DOHH2 (cell line): ENCODE measurements around the gene DIP2C.

ENCODE experiments used
- H3F3A ChIP-seq: fragments of 200-600 bp; sonication (generic), shearing (Covaris generic); 2 replicates; pipeline ENCODE4 v1.6.0; 2016; ENCODE audit warnings: antibody characterized with exemption, mild to moderate bottlenecking; ENCODE audit not compliant: control insufficient read depth, insufficient read depth
- H3K27ac ChIP-seq: fragments of 200-600 bp; sonication (generic); 2 replicates; pipeline ENCODE4 v1.5.1; 2014; ENCODE audit warnings: low read depth, mild to moderate bottlenecking, low read length, moderate library complexity
- H3K27me3 ChIP-seq: fragments of 200-600 bp; sonication (generic); 2 replicates; pipeline ENCODE4 v1.6.1; 2014; ENCODE audit warnings: mild to moderate bottlenecking, low read length, mixed read lengths; ENCODE audit not compliant: control insufficient read depth
- H3K36me3 ChIP-seq: fragments of 200-600 bp; sonication (generic); 2 replicates; pipeline ENCODE4 v1.6.1; 2014; ENCODE audit warnings: mild to moderate bottlenecking, low read length, moderate library complexity, mixed read lengths; ENCODE audit not compliant: control insufficient read depth
- H3K4me1 ChIP-seq: fragments of 200-600 bp; sonication (generic); 2 replicates; pipeline ENCODE4 v1.6.1; 2014; ENCODE audit warnings: mild to moderate bottlenecking, low read length, mixed read lengths; ENCODE audit not compliant: control insufficient read depth
- H3K4me2 ChIP-seq: fragments of 200-600 bp; sonication (generic); 2 replicates; pipeline ENCODE4 v1.6.0; 2014; ENCODE audit warnings: mild to moderate bottlenecking, low read length, moderate library complexity
- H3K4me3 ChIP-seq: fragments of 200-600 bp; sonication (generic); 2 replicates; pipeline ENCODE4 v1.5.1; 2014; ENCODE audit warnings: mild to moderate bottlenecking, low read length, mixed read lengths
- H3K79me2 ChIP-seq: fragments of 200-600 bp; sonication (generic); 2 replicates; pipeline ENCODE4 v1.6.1; 2014; ENCODE audit warnings: mild to moderate bottlenecking, low read length, mixed read lengths; ENCODE audit not compliant: control insufficient read depth
- H3K9me2 ChIP-seq: fragments of 200-600 bp; sonication (generic); replicated peaks from 2 replicates; pipeline ENCODE4 v1.6.1; 2014; ENCODE audit warnings: mild to moderate bottlenecking, low read length, mixed read lengths; ENCODE audit not compliant: control insufficient read depth
- H3K9me3 ChIP-seq: fragments of 200-600 bp; sonication (generic); 2 replicates; pipeline ENCODE4 v1.6.1; 2014; ENCODE audit warnings: antibody characterized with exemption, low read length, mixed read lengths; ENCODE audit not compliant: control insufficient read depth, insufficient read depth
- H4K20me1 ChIP-seq: fragments of 200-600 bp; sonication (generic); 2 replicates; pipeline ENCODE4 v1.6.0; 2014; ENCODE audit warnings: low read depth, mild to moderate bottlenecking, antibody characterized with exemption, low read length, moderate library complexity; ENCODE audit not compliant: control insufficient read depth, insufficient read depth
- CTCF ChIP-seq: fragments of 200-600 bp; sonication (generic); IDR thresholded peaks from one replicate; pipeline ENCODE4 v1.5.1; 2014; ENCODE audit warnings: antibody characterized with exemption, mild to moderate bottlenecking, low read depth, low read length; ENCODE audit not compliant: poor library complexity, severe bottlenecking
- EZH2phosphoT487 ChIP-seq: fragments of 200-600 bp; sonication (generic); IDR thresholded peaks from 2 replicates; pipeline ENCODE4 v1.6.1; 2017; ENCODE audit warnings: borderline replicate concordance, mild to moderate bottlenecking, antibody characterized with exemption, low read length, moderate library complexity, mixed read lengths

Gene DIP2C

GRCh38 chr10:548238-548901 is 141.1 kb downstream of the DIP2C start:
- Histone ChIP-seq H3K9me3 (no peaks in the 10 kb centered on the region), H3K4me1 (peaks cover 39% of the 10 kb centered on the region), H3K4me2 (no peak overlapping the region), H4K20me1 (no peaks in the 10 kb centered on the region), H3K4me3 (no peak overlapping the region), H3K9me2 (no peaks in the 10 kb centered on the region), H3K79me2 (no peaks in the 10 kb centered on the region), H3K27ac (no peak overlapping the region), H3K36me3 (no peaks in the 10 kb centered on the region), H3K27me3 (no peaks in the 10 kb centered on the region; the same call in 1 of the 2 replicates), H3F3A (no peaks in the 10 kb centered on the region)
- TF ChIP-seq CTCF (no peak), EZH2phosphoT487 (no peak)

- Histone ChIP-seq H3K79me2 (no peaks in the 10 kb centered on the region), H3K9me3 (no peaks in the 10 kb centered on the region), H3K9me2 (no peaks in the 10 kb centered on the region), H3K27me3 (no peaks in the 10 kb centered on the region), H3K4me2 (peak overlapping the region; percentile 42), H3F3A (no peaks in the 10 kb centered on the region), H3K27ac (peak overlapping the region; percentile 20; the same call in 1 of the 2 replicates), H3K4me1 (peaks cover 46% of the 10 kb centered on the region), H3K4me3 (no peak overlapping the region), H4K20me1 (no peaks in the 10 kb centered on the region), H3K36me3 (no peaks in the 10 kb centered on the region)
- no peak for TF ChIP-seq EZH2phosphoT487
These were observed 141.8 kb downstream of the DIP2C start for GRCh38 chr10:547591-548081.

- H3K36me3 ChIP-seq, result no peaks in the 10 kb centered on the region
- no peaks in the 10 kb centered on the region for H3K79me2 ChIP-seq
- H3K4me1 ChIP-seq, result peaks cover 52% of the 10 kb centered on the region
- TF ChIP-seq CTCF (no peak), EZH2phosphoT487 (no peak)
- H3K4me3 ChIP-seq, result peak overlapping the region; percentile 16; the same call in 1 of the 2 replicates
- no peaks in the 10 kb centered on the region for H3K9me3 ChIP-seq
- no peaks in the 10 kb centered on the region for H3K27me3 ChIP-seq
- H3K4me2 ChIP-seq, result peak overlapping the region; percentile 42
- H3K9me2 ChIP-seq, result no peaks in the 10 kb centered on the region
- peak overlapping the region; percentile 20 for H3K27ac ChIP-seq
- H3F3A ChIP-seq, result no peaks in the 10 kb centered on the region
- H4K20me1 ChIP-seq, result no peaks in the 10 kb centered on the region
These were observed 142.4 kb downstream of the DIP2C start for GRCh38 chr10:546971-547590.

- Histone ChIP-seq H3K27ac (no peak overlapping the region), H3K27me3 (no peaks in the 10 kb centered on the region), H3K9me3 (no peaks in the 10 kb centered on the region), H3F3A (no peaks in the 10 kb centered on the region), H3K4me2 (peak overlapping the region; percentile 42), H4K20me1 (no peaks in the 10 kb centered on the region), H3K79me2 (no peaks in the 10 kb centered on the region), H3K9me2 (no peaks in the 10 kb centered on the region), H3K4me1 (peaks cover 58% of the 10 kb centered on the region), H3K36me3 (no peaks in the 10 kb centered on the region), H3K4me3 (no peak overlapping the region)
- TF ChIP-seq EZH2phosphoT487 (no peak), CTCF (no peak)
These were observed 143.0 kb downstream of the DIP2C start for GRCh38 chr10:546451-546850.
